Activated naive CD4-positive, alpha-beta T cell treated with anti-CD3 and anti-CD28 coated beads, Interleukin-2, amount 50 U/mL, for 16 hours (primary cell): ENCODE data around the gene NPRL2.
A peak's percentile ranks its signal among the peaks of the same experiment; 100 is the strongest.
"Not testable (repeated sequence)": the region's sequence is repeated elsewhere in the genome, so short reads cannot be mapped to it uniquely, and the experiment has no call there.

Experiments used
- DNase-seq: peaks from one replicate; pipeline ENCODE4 v3.0.0-alpha.2; 2020

Gene NPRL2

GRCh38 chr3:50326182-50326541, 24.4 kb downstream of the NPRL2 start:
- DNase-seq: no peak

DNA sequence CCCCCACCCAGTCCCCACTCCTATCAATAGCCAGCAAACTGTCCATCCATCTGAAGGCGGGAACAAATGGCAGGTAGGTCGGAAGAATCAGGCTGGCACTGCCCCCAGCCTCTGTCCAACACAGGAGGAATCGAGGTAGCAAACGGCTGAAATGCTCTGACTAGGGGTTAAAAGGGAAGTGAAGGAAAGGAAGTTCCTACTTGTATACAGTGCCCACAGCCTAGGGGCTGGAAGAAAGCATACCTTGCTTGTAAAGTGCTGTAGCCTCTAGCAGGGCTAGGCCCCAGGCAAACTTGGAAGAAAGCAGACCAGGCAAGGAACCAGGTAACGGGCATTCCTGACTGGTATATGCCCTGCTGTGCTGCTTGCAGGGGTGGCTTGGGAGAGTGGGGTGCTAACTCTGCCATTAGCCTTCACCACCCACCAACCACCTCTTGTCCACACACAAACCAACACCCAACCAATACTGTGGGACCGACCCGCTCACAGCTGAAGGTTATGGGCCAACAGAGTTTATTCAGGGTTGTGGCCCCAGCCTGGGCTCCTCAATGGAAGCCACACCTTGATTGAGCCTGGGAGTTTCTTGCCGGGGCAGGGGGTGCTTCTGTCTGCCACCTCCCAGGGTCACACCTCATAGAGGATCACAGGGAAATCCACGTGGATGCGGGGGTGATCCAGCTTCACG, 24.9 kb downstream of the NPRL2 start:
- no peak for DNase-seq

- DNase-seq: no peak
Measured at GRCh38 chr3:50325113-50325480, 25.5 kb downstream of the NPRL2 start.

DNA sequence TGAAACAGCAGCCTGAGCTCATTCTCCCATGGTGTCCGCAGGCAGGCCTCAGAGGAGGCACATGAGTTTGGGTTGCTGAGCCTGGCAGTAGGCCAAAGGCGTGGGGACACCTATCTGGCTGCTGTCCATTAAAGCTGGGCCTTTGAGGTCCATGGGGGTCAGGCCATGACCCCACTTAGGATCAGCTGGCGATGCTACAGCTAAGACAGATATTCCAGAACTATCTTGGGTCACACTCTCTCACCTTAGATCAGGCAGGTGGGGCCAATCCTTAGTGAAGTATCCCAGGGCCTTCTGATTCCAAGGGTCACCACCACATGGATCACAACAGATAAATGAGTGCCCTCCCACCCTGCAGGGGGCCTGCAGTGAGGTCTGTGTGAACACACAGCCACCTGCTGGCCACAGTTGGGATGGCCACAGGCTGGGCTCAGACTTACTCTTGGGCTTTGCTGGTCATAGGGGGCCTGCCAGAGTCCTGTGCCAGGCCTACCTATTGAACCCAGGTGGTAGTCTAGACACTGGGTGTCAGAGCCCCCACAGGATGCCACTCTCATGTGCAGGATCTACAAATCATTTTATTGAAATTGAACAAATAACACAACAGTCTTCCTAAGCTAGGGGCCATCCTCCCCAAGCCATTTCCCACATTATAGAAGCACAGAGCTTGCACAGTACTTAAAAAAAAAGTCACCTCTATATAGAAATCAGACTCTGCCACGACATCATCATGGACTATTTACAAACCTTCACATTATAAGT, 26.0 kb downstream of the NPRL2 start:
- peak; percentile 71 for DNase-seq

DNA sequence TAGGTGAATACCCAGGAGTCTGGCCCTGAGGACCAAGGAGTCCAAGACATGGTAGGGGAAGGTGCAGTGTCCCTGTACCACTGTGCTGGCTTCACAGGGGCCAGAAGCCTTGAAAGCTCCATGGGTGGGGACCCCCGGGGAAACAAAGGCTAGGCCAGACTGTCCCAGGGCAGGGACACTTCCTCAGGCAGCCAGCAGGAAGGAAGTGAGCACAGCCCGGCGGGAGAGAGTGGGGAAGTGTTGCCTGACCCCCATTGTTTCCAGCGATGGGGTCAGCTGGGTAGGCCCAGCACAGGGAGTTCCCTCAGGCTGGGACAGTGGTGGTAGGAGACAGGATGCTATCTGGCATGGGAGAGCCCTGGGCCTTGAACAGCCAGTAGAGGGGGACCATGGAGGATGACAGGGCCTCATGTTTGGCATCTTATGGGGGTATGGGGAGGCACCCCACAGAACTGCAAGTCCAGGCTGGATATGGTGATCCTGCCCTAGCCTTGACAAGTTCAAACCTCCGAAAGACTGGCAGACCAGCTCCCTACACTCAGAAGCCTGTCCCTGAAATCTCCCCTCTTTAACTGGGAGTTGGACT, 26.9 kb downstream of the NPRL2 start:
- no peak for DNase-seq

GRCh38 chr3:50323092-50323600, 27.4 kb downstream of the NPRL2 start:
- no peak for DNase-seq

GRCh38 chr3:50322386-50323091, 28.0 kb downstream of the NPRL2 start, which contains the start of gene HYAL2:
Gene HYAL2, minus strand, starts transcription at chr3:50322745. Its CDS starts 2,256 bp downstream, at chr3:50320489.
- DNase-seq: no peak

DNA sequence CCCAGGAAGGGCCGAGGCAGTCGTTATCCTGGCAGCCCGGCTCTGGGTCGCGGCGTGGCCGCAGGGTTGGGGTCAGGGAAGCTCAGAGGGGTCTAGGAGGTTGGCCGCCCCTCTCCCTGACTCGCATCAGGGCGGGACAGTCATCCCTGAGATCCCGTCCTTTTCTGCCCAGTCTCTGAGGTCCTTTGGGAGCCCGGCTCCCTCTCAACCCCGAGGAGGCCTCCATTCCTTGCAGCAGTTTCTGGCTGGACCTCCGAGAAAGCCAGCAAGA, 28.5 kb downstream of the NPRL2 start:
- no peak for DNase-seq

GRCh38 chr3:50321336-50322114, 29.1 kb downstream of the NPRL2 start:
- DNase-seq: peak; percentile 86

DNA sequence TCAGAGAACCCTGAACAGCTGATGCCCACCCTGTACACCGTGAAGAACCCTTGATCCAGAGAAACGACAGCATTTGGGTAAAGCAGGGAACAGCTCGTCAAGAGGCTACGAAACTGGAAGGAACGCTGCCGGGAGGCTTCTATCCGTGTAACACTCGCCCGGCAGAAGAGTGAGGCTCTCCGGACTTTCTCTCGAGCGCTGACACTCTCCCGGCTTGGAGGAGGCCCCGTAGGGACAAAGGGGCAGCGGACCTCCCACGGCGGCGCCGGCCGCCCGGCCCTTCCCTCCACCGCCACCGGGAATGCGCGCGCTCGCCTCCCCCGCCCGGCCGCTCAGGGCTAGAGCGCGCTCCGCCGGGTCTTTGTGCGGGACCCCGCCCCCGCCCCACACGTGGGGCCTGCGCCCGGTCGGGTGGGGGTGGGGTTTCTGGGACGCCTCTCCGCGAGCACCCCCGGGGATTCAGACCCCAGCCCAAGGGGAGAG, 29.7 kb downstream of the NPRL2 start:
- DNase-seq: peak; percentile 73

GRCh38 chr3:50319894-50320625, 30.5 kb downstream of the NPRL2 start:
- DNase-seq: no peak

DNA sequence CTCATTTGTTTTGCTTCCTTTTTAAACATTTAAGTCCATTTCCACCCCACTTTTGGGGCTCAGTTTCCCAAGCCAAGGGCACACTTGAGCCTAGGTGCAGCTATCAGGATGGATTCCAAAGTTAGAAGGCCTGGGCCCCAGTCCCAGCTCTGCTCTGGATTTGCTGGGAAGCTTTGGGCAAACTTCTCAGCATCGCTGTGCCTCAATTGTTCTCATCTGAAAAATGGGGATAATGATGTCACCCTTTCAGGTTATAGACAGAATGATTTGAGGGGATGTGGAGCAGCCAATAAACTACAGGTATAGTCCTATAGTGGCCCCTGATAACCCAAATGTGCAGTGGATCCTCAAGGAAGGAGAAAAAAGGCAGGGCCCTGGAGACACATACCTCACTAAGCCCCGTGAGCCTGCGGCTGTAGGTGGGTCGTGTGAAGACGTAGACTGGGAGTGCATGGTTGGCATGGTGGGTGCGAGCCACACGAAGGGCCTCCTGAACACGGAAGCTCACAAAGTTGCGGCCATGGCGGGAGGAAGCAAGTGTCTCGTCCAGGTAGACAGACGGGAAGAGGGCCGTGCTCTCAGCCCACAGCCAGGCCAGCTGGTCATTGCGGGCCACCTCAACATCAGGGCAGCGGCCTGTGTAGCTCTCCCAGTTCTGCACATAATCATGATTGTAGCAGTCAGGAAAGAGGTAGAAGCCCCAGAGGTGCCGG, 31.2 kb downstream of the NPRL2 start:
- DNase-seq: no peak

DNA sequence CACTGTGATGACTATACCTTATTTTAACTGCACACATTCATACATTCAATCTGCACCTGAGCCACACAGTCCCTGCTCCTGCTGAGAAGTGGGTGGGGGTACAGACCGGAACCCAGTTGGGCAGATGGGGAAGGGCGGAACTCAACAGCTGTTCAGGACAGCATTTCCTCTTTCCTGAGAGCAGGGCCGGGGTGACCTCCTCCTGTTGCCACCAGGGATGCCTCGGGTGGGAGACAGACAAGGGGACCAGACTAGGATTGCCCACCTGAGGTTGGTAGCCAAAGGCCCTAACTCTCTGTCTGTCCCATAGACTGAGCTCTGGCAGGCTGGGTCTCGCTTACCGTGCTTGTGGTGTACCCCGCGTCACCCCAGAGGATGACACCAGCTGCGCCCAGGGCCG, 32.0 kb downstream of the NPRL2 start:
- DNase-seq: no peak

GRCh38 chr3:50318163-50318562, 32.4 kb downstream of the NPRL2 start:
- no peak for DNase-seq

- no peak for DNase-seq
Measured at GRCh38 chr3:50317300-50317699, 33.3 kb downstream of the NPRL2 start.

- DNase-seq: peak; percentile 53
Measured at GRCh38 chr3:50316657-50317242, 33.8 kb downstream of the NPRL2 start.

DNA sequence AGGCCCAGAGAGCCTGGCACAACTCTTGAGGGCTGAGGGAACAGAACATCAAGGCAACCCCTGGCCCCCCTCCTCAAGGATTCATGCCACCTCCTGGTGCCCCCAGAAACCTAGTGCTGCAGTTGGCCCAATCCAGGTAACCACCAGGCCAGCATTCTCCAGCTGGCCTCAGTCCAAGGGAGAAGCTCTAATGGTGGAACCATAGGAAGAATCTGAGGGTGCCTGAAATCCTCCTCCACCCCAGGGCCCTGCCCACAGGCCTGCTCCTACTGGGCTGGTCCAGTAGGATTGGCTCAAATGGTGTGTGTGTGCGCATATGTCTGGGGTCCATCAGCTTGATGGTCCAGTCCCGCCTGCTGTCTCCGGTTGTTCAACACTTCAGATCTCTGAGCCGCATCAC, 35.8 kb downstream of the NPRL2 start:
- DNase-seq: no peak

DNA sequence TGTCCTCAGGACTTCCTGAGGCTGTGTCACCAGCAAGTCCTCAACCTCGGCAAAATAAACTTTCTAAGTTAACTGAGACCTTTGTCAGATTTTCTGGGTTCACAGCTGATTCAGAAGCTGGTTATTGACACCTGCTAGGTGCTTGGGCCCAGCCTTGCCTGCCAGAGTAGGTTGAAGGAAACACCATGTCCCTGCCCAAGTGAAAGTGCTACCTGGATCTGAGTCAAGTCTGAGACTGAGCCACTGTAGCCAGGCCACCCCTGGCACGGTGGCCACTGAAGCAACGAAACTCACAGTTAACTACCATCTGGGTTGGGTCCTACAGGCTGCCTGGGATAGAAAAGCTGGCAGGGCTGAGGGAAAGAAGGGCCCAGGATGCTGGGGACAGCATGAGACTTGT, 36.2 kb downstream of the NPRL2 start:
- no peak for DNase-seq

DNA sequence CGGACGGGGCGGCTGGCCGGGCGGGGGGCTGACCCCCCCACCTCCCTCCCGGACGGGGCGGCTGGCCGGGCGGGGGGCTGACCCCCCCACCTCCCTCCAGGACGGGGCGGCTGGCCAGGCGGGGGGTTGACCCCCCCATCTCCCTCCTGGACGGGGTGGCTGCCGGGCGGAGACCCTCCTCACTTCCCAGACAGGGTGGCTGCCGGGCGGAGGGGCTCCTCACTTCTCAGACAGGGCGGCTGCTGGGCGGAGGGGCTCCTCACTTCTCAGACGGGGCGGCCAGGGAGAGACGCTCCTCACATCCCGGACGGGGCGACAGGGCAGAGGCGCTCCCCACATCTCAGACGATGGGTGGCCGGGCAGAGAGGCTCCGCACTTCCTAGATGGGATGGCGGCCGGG, 38.5 kb downstream of the NPRL2 start:
- not testable (repeated sequence) for DNase-seq

DNA sequence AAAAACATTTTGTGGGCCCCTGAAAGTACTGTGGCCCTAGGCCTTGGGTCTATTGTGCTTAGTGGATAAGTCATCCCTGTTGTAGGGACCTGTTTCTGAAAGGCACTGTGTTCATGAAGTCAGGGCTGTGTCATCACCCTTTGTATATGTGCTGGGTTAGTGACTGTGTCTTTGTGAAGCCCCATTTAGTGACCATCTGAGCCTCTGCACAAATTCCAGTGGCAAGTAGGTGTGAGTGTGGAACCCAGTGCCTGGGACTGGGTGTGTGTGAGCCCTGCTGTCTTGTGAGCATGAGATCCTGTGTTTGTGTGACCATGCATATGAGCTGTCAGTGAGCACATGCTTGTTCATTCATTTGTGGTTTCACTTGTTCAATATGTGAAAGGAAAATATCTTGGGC, 46.0 kb downstream of the NPRL2 start:
- DNase-seq: no peak
